Hematopoietic multipotent progenitor cell treated with erythropoietin and hydrocortisone succinate and interleukin-3 and kit ligand, for 15 days (in vitro differentiated cells): ENCODE data around the gene GJA10.
A peak's percentile ranks its signal among the peaks of the same experiment; 100 is the strongest.

Experiments used
- DNase-seq: peaks from one replicate; pipeline ENCODE4 v3.0.0-alpha.2; 2015; ENCODE audit warnings: low spot score

GJA10 gene

GRCh38 chr6:89917801-89918366, 23.6 kb downstream of the GJA10 start:
- DNase-seq: no peak

- no peak for DNase-seq
Observed at GRCh38 chr6:89921197-89921596, 26.9 kb downstream of the GJA10 start.

GRCh38 chr6:89921691-89922090, 27.4 kb downstream of the GJA10 start:
- no peak for DNase-seq

- no peak for DNase-seq
Observed at GRCh38 chr6:89924231-89924630, 30.0 kb downstream of the GJA10 start.

DNA sequence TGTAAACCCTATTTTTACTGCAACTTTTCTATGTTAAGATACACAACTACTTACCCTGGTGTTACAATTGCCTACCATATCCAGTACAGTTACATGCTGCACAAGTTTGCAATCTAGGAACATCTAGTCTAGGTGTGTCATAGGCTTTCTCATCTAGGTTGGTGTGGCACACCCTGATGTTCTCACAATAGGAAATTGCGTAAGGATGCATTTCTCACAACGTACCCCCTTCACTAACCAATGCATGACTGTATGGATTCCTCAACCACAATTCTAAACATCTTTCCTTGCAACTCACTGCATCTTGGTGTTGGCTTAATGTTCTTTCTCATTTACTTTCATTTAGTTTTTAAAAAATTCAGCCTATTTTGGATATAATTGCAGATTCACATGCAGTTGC, 31.6 kb downstream of the GJA10 start:
- no peak for DNase-seq

DNA sequence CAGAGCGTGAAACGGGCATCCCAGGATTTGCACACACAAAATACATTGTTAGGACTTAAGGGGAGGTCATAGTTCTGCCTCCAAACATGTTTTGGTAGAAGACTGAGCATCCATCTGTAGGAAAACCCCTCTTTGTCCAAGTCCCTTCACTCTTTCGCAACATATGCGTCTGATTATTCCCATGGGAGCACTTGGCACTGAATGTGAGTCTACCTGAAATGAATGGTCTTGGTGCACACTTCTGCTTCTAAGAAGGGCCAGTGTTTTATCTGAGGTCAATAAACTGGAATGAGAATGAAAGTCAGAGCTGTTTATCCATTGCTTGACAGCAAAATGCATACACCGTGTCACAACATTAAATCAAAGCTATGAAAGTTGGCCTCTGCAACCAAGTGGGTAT, 33.0 kb downstream of the GJA10 start:
- no peak for DNase-seq

DNA sequence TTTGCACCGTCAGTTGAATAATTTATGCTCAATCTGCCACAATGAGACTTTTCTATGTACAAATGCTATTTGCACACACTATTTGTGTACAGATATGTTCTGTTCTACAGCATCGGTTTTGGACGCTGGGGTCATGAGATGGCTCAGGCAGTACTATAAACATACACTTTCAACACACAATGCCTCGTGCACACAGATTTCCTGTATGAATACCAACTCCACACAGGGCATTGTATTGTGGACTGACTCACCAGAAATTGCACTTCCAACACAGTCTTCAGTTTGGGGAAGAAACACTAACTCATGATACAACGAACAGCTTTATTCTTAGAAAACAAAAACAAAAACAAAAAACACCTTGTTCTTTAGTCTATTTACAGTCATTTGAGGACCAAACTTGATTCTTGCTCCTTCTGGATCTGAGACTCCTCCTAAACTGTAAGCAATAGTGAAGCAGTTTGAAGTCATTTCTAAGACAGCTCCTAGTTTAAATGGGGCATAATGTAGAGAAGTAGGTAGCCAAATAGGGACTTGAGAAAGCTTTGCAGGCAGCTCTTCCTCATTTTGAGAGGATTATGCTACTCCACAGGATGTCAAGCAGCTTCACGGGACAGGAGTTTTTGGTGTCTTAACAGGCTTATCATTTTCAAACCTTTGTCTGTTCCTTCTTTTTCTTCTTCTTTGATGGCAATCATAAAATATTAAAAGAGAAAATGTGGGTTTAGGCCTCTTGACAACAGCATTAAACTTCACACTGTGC, 33.7 kb downstream of the GJA10 start:
- no peak for DNase-seq

GRCh38 chr6:89928604-89929003, 34.3 kb downstream of the GJA10 start:
- DNase-seq: no peak

- no peak for DNase-seq
Observed at GRCh38 chr6:89930789-89931188, 36.5 kb downstream of the GJA10 start.

DNA sequence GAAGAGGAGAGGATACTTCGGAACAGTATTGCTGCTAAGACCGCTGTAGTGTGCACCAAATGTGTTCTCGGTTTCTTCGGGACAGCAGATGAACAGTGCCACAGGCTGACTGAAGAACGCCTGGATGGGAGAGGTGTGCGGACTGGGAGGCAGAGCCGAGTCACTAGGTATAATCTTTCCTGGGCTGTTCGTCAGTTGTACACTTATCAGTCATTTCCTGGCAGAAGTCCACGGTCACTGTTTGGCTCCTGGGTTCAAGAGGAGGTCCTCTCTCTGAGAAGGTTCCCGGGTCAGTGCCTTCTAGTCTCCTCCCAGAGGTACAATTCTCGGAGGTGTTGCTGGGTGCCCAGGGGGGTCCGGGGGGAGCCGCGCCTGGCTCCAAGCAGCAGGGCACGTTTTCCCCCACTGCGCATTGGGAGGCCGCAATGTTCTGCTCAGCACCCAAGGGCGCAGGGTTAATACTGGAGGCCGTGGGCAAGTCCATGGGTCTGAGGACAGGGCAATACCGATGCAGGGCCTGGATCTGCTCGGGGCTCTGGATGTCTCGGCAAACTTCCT, 38.1 kb downstream of the GJA10 start:
- DNase-seq: no peak

- DNase-seq: no peak
Observed at GRCh38 chr6:89934685-89935366, 40.6 kb downstream of the GJA10 start.

- DNase-seq: no peak
Observed at GRCh38 chr6:89936177-89936576, 41.9 kb downstream of the GJA10 start.

DNA sequence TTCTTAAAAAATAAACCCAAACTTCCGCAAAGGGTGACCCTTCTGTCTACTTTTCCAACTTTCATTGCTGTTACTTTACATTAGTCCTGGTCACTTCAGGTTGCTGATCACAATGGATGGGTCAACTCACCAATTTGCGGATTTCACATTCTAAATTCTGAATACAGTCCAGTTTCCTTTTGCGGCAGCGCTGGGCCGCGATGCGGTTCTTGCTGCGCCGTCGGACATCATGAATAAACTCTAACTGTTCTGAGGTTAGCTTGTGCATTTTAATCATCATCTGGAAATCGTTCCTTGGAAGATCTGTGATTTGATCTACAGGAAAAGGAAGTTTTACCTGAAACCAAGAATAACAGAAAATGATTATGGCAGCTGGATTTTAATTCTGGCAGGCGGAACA, 43.7 kb downstream of the GJA10 start:
- DNase-seq: no peak

- no peak for DNase-seq
Observed at GRCh38 chr6:89939144-89939543, 44.9 kb downstream of the GJA10 start.

DNA sequence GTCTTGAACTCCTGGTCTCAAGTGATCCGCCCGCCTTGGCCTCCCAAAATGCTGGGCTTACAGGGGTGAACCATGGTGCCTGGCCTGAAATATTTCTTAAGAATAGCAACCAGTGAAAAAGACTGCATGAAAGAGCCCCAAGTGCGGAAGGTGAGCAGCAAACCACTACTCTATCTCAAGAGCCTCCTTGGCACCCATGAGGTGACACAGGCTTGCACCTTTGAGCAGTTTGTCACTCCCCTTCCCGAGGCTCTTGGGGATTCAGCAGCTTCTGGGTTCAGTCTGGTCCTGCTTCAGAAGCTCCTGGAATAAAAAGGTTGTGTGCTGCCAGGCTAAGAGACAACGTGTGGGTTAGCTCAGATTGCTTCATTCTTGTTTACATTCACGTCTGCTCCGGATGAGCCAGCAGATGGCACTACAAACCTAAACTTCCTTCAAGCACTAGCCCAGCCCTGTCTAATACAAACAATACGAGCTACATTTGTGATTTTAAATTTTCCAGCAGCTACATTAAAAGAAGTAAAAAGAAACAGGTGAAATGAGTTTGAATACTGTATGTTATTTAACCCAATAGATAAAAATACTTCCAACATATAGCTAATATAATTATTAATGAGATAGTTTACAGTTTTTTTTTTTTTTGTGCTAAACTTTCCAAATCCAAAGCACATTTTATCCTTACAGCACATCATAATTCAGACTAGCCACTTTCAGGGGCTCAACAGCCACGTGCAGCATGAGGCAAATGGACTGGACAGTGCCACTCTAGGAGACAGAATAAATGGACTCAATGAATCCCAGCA, 46.2 kb downstream of the GJA10 start:
- DNase-seq: peak; percentile 60

- DNase-seq: no peak
Observed at GRCh38 chr6:89941031-89941762, 46.9 kb downstream of the GJA10 start.

DNA sequence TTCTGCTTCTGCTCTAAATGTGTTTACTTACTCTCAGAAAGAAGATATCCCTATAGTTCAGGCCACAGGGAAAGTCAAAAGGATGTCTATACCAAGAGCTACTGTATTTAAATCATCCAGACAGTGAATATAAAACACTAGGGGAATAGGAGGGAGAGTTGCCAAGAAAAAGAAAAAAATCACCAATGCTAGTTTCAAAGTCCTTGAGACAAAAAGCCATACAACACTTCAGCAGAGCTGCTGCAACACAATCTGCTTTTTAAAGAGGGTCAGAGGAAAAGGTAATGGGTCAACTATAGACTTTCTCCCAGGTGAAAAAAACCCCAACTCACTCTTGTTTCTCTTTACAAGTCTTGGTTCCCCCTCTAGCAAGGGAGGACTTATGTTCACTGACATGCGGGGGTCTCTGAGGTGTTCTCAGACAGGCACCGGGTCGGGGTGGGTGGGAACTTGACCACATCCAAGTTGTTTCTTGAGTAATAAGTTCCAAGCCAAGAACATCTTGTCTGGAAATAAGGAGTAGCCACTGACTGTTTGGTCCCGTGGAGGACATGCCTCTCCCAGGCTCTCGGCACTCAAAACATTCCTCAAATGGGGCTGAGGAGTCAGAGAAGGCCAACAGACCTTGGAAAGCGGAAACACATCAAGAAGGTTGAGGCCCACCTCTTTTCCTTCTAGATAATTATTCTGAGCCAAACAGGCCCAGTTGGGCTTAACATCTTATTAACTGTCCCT, 47.7 kb downstream of the GJA10 start:
- DNase-seq: no peak

- no peak for DNase-seq
Observed at GRCh38 chr6:89942601-89943000, 48.3 kb downstream of the GJA10 start.

DNA sequence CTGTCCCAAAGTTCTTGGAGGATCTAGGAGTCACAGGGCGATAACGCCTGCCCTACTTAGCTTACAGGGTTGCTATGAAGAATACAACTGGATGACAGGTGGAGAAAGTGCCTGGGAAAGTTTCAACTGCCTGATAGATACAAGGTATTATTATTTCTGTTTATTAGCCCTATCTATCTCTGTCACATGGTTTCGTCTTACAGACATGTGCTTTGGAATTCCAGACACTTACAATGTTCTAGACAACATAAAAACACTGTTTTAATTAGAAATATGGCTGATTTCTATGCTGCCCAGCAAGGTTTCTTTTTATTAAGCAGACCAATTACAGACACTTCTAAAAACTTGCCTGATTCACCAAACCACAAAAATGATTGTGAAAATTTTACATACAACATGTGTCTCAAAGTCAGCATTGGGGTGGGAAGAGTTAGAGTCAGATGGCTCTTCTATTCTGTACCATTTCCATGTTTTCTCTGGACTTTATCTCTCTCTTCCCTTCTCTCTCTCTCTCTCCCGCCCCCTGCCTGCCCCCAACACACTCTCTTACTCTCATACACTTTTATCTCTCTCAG, 50.0 kb downstream of the GJA10 start:
- no peak for DNase-seq

DNA sequence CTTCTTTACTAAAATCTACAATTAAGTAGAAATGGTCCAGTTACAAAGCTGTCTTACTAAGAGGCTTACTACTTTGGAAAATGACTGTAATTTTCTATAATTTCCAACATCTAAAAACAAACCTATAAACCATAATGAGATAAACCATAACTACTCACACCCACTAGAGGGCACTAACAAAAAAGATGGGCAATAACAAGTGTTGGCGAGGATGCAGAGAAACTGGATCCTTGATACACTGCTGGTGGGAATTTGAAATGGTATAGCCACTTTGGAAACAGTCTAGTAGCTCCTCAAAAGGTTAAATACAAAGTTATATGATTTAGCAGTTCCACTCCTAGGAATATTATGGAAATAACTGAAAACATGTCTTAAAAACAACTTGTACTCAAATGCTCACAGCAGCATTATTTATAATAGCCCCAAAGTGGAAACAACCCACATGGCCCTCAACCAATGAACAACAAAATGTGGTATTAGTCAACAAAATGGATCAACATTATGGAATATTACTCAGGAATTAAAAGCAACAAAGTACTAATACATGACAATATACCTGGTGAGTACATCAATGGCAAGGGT, 50.6 kb downstream of the GJA10 start:
- DNase-seq: peak; percentile 23
